ENCODE results near the gene MPDU1. TPM values are rescaled to one million over a fixed set of nuclear protein-coding genes. Genes with fewer than 3 reads are reported as not detected.

Gene MPDU1
- total RNA-seq, 1 experiment from 2014 or later: 73.1 TPM

DNA sequence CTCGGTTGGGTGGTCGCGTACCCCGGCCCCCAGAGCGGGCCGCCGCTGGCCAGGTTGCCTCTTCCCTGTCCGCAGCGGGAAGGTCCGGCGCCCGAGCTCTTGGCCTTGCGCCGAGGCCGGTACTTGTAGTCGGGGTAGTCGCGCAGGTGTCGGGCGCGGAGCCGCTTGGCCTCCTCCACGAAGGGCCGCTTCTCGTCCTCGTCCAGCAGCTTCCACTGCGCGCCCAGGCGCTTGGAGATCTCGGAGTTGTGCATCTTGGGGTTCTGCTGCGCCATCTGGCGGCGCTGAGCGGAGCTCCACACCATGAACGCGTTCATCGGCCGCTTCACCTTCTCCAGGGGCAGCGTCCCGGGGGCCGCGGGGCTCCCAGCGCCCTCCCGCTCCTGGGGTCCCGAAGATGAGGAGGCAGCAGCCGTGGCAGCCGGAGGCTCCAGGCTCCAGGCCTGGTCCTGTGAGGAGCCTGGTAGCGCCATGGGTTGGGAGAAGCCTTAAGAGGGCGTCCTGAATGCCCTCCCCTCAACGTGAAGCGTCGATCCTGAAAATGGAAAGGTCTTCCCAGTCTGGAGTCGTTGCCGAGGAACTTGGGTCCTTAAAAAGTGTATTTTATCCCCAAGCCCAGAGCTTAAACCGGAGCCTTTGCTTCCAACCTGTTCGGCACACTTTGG, 5.7 kb downstream of the MPDU1 start:
- no peak overlapping the region for H2AFZ ChIP-seq (ENCODE audit: low read length)
- WGBS (ENCODE audit: extremely low coverage, insufficient read length, low lambda C conversion rate): no CpG with 5 or more reads among the region's 56 CpGs
- H3K9me3 ChIP-seq (ENCODE audit: control insufficient read depth, low read depth, low read length): no peaks in the 10 kb centered on the region
- peak overlapping the region in 1 of 2 experiments; percentile 48; a peak in 2 of 5 replicates for H3K4me3 Mint-ChIP-seq
- peak; percentile 93 for DNase-seq
- H4K20me1 ChIP-seq (ENCODE audit: control insufficient read depth, insufficient read depth, insufficient read length): no peaks in the 10 kb centered on the region
- H2BK12ac ChIP-seq (ENCODE audit: insufficient read length, low read depth, low read length): no peak overlapping the region
- no peak overlapping the region for H4K91ac ChIP-seq (ENCODE audit: insufficient read length, low read depth, low read length)
- H4K8ac ChIP-seq (replicated peaks; ENCODE audit: insufficient read length, low read depth, low read length): no peak overlapping the region
- peaks cover 10% of the 10 kb centered on the region for H3K23me2 ChIP-seq (ENCODE audit: insufficient read length, low read depth, low read length, poor library complexity, severe bottlenecking)
- no peak overlapping the region for H2BK120ac ChIP-seq (ENCODE audit: low read depth, low read length, poor library complexity, severe bottlenecking)
- H3K36me3 Mint-ChIP-seq (ENCODE audit: insufficient read depth in 1 of 3, low read depth in 3 of 3): peaks cover 27 to 62% (median 53%) of the 10 kb centered on the region in 3 experiments
- no peak overlapping the region for H3K23ac ChIP-seq (ENCODE audit: insufficient read length, low read depth, low read length)
- H2BK15ac ChIP-seq (ENCODE audit: low read depth, low read length): peak overlapping the region; percentile 87
- H3K27me3 ChIP-seq (ENCODE audit: insufficient read depth, low read length): no peaks in the 10 kb centered on the region
- H3K4me1 ChIP-seq (ENCODE audit: insufficient read depth, low read length): no peaks in the 10 kb centered on the region; the same call in 1 of the 2 replicates
- peaks cover 25 to 56% of the 10 kb centered on the region in 2 experiments for H3K4me1 Mint-ChIP-seq
- peak overlapping the region; percentile 89 for H3K14ac ChIP-seq (ENCODE audit: insufficient read depth, low read length)
- H3K9ac ChIP-seq (ENCODE audit: extremely low read depth, insufficient read length, low read length): peak overlapping the region; percentile 70
- H3K27me3 Mint-ChIP-seq (ENCODE audit: low read depth): no peaks in the 10 kb centered on the region
- peak overlapping the region; percentile 34 for H3K18ac ChIP-seq (ENCODE audit: insufficient read length, low read depth, low read length)
- H3T11ph ChIP-seq (ENCODE audit: low read length): no peak overlapping the region
- peak overlapping the region; percentile 20 for H3K56ac ChIP-seq (ENCODE audit: insufficient read length, low read depth, low read length)
- no peak overlapping the region for H2BK5ac ChIP-seq (ENCODE audit: insufficient read length, low read length)
- no peak overlapping the region for H2BK20ac ChIP-seq (ENCODE audit: low read depth, low read length, poor library complexity, severe bottlenecking)
- peak overlapping the region in 2 of 3 experiments; percentile 65 to 83; a peak in 2 of 7 replicates for H3K27ac Mint-ChIP-seq
- no peaks in the 10 kb centered on the region for H3K79me2 ChIP-seq (ENCODE audit: insufficient read depth, low read length)
- H2AK5ac ChIP-seq (ENCODE audit: insufficient read length, low read length): no peak overlapping the region
- TF ChIP-seq, protein P1, sequence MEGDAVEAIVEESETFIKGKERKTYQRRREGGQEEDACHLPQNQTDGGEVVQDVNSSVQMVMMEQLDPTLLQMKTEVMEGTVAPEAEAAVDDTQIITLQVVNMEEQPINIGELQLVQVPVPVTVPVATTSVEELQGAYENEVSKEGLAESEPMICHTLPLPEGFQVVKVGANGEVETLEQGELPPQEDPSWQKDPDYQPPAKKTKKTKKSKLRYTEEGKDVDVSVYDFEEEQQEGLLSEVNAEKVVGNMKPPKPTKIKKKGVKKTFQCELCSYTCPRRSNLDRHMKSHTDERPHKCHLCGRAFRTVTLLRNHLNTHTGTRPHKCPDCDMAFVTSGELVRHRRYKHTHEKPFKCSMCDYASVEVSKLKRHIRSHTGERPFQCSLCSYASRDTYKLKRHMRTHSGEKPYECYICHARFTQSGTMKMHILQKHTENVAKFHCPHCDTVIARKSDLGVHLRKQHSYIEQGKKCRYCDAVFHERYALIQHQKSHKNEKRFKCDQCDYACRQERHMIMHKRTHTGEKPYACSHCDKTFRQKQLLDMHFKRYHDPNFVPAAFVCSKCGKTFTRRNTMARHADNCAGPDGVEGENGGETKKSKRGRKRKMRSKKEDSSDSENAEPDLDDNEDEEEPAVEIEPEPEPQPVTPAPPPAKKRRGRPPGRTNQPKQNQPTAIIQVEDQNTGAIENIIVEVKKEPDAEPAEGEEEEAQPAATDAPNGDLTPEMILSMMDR (conservative IDR thresholded peaks at IDR 0.05): peak; percentile 89
- H3K9me3 Mint-ChIP-seq: no peaks in the 10 kb centered on the region
- H3K4ac ChIP-seq (ENCODE audit: low read depth, low read length): no peak overlapping the region; the same call in 1 of the 2 replicates
- no peak overlapping the region for H4K5ac ChIP-seq (ENCODE audit: insufficient read length, low read depth, low read length)
- H3K4me2 ChIP-seq (ENCODE audit: insufficient read depth, insufficient read length, low read length): peak overlapping the region; percentile 91
- H3K27ac ChIP-seq (ENCODE audit: insufficient read length, low read depth, low read length): no peak overlapping the region
- H3K79me1 ChIP-seq (ENCODE audit: insufficient read depth, low read depth, low read length, poor library complexity, severe bottlenecking): no peaks in the 10 kb centered on the region
